IPS DF 4.7 (cell line): Measurements from ENCODE around the gene EMX2.

Experiments
- DNase-seq: peaks from one replicate; pipeline ENCODE4 v3.0.0-alpha.2; 2013; ENCODE audit warnings: low spot score; ENCODE audit errors: extremely low read depth

EMX2 gene

DNA sequence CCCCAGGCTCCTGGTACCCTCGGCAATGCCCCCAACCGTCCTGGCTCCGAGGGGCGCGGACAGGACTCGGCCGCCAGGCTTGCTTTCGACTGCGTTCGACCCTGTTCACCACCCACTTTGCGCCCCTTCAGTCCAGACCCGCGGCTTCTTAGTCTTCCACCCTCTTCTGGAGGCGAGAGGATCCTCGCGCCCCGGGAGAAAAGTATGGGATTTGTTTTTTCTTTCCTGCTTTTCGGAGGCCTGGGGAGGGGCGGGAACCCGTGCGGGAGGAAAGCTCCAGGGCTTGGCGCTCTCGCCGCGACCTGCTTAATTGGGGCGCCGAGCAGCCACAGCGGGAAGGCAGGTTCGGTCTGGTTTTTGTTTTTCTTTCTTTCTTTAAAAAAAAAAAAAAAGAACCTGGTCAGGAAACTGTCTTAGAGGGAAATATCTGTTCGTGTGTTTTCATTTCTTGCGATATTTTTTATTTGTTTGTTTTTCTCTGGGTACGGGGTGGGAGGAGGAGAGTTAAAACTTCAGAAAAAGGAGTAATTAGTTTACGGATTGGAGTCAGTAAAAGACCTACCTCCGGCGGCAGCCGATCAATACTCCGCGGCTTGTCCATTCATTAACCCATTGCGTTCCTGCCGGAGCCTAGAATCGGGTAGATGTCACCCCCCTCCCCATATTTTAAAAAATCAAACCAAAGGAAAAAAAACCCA is 1.6 kb downstream of the EMX2 start:
- no peak for DNase-seq

DNA sequence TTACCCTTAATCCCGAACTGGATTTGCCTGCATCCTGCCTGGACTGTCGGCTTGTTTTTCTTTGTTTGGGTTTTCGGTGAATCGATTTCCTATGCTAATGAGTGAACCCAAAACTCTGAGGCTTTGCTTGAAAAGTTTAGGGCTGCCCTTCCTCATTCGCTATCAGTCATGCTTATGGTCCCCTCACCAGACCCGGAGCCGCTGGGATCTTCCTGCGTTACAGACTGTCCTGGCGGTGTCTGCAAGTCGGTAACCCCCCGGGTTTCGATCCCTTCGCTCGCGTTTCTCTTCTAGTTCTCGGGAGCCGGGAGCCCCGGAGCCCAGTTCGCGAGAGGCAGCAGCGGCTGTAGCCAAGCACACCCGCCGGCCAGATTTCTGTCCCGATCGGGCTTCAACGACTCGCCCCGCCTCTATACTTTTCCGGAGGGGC is 2.2 kb downstream of the EMX2 start:
- no peak for DNase-seq

DNA sequence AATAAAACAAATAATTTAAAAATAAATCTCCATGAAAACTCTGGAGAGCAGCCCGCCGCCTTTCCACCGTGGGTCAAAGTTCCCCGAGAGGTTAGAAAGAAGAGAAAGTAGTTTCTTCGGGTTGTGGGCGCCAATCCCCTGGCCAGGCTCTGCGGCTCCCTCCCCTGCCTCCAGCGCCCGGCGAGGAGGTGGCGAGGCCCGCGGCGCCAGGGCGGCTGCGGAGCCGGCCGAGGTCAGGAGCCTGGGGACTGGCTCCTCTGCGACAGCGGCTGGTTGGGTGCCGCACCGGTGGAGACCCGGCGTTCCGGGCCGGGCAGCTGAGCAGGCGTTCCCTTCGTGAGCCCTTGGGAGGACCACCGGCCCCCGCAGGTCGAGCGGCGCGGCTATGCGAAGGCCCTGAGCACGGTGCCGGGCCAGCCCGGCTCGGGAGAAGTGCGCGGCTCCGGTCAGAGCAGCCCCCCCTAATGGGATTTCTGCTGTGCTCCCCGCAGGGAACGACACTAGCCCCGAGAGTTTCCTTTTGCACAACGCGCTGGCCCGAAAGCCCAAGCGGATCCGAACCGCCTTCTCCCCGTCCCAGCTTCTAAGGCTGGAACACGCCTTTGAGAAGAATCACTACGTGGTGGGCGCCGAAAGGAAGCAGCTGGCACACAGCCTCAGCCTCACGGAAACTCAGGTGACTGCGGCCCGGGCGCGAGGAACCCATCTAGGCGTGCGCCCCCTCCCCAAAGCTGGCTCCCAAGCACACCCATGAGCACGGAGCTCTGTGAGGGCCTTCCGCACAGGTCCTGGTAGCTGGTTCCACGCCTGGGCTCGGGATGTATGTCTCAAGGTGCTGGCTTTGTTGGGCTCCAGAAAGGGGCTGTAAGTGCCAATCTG is 2.8 kb downstream of the EMX2 start:
- no peak for DNase-seq

DNA sequence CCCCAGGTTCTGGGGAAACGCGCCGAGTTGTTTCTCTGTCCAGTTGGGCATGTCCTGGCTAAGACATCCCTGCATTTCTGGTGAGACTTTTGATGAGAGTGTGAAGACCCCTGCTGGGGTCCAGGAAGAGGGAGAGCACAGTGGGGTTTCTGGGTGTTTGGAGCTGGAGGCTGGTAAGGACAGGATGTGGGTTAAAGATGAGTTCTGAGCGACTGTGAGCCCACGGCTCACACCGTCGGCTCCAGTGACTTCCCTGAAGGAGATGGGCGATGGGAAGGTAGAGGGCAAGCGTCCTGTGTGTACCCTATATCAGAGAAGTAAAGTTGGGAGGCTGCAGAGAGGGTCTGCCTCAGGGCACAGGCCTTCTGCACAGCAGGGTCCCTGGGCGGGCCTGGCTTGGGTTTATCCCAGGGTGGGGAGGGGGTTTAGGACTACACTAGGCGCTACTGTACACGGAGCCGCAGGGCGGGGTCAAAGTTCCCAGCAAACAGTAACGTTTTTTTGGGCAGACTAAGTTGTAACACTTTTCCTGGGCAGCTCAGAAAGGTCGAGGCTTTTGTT is 3.6 kb downstream of the EMX2 start:
- no peak for DNase-seq

DNA sequence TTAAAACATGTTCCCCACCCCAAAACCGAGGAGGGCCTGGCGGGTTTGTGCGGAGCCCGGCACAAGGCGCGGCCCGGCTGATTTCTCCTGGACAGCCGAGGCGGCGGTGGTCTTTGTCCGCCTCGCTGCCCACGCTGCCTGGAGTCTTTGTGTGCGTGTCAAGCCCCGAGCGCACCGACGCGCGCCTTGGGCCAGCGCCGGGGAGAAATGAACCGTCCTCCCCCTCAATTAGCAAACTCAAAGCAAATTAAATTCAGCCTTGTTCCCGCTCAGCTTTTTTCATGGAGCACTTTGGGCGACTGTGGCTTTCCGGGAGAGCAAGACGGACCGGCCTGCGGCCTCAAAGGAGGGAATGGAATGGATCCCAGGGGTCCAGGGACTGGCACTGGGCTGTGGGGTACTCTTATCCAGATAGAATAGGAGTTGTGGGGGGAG is 4.1 kb downstream of the EMX2 start:
- no peak for DNase-seq

DNA sequence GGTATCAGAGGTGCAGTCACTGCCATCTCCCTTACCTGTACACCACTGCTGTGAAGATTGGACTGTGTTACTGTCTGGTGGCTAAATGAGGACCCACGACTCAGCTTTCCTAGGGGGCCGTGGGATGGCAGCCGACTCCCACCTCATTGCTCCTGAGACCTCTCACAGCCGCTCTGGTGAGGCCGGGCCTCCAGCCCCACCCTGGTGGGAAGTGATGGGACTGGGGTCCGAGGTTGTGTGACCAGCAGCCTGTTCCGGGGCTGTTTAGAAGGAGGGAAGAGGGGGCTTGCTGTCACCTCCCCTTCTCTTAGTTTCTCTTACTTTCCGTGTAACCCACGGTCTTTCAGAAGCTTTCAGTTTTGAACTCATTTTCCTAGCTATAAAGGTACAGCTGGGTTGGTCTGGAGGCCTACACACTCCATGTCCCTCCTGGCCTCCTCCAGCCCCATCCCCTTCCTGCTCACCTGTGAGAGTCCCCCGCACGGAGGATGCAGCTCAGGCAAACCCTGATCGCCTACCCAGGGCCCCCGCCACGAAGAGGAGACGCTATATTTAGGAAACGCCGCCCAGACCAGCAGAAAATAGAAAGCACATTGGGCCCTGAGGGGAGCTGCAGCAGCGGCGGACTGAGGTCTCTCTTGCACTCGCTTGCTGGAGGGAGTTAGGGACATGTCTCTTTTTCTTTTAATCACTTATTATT is 4.6 kb downstream of the EMX2 start:
- DNase-seq: no peak

DNA sequence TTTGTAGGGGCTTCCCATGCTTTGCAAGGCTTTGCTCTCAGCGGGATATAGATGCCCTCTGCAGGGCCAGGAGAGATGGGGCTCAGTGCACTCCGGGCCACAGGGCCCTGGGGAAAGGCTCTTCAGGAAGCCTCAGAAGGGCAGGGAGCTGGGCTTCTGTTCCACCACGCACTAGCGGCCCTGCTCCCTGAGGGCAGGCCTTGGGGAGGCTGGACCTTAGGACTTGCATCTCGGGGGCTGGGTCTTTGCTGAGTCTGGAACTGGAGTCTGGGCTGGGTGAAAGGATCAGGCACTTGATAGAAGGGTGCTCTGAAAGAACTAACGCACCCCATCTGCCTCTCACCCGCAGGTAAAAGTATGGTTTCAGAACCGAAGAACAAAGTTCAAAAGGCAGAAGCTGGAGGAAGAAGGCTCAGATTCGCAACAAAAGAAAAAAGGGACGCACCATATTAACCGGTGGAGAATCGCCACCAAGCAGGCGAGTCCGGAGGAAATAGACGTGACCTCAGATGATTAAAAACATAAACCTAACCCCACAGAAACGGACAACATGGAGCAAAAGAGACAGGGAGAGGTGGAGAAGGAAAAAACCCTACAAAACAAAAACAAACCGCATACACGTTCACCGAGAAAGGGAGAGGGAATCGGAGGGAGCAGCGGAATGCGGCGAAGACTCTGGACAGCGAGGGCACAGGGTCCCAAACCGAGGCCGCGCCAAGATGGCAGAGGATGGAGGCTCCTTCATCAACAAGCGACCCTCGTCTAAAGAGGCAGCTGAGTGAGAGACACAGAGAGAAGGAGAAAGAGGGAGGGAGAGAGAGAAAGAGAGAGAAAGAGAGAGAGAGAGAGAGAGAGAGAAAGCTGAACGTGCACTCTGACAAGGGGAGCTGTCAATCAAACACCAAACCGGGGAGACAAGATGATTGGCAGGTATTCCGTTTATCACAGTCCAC is 5.4 kb downstream of the EMX2 start:
- no peak for DNase-seq

DNA sequence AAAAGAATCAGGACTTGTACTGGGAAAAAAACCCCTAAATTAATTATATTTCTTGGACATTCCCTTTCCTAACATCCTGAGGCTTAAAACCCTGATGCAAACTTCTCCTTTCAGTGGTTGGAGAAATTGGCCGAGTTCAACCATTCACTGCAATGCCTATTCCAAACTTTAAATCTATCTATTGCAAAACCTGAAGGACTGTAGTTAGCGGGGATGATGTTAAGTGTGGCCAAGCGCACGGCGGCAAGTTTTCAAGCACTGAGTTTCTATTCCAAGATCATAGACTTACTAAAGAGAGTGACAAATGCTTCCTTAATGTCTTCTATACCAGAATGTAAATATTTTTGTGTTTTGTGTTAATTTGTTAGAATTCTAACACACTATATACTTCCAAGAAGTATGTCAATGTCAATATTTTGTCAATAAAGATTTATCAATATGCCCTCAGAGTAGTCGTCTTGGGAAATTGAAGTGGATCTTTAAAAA is 6.6 kb downstream of the EMX2 start:
- DNase-seq: no peak

DNA sequence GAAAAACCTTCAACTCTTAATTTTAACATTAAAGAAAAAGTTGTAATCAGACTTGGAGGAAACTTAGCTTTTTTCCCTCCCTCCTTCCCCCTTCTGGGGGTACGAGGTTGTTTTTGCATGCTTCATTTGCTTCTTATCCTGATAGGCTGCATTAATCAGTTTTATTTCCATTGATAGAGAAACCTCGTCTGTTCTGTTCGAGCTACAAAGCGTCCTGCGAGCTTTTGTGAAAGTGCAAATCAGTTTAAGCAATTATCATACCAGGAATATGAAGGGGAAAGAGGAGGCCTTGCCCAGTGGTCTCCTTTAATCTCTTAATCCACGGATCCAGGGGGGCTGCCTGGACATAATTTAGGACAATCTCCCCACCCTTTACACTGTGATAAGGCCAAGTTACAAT is 7.5 kb downstream of the EMX2 start:
- DNase-seq: no peak

DNA sequence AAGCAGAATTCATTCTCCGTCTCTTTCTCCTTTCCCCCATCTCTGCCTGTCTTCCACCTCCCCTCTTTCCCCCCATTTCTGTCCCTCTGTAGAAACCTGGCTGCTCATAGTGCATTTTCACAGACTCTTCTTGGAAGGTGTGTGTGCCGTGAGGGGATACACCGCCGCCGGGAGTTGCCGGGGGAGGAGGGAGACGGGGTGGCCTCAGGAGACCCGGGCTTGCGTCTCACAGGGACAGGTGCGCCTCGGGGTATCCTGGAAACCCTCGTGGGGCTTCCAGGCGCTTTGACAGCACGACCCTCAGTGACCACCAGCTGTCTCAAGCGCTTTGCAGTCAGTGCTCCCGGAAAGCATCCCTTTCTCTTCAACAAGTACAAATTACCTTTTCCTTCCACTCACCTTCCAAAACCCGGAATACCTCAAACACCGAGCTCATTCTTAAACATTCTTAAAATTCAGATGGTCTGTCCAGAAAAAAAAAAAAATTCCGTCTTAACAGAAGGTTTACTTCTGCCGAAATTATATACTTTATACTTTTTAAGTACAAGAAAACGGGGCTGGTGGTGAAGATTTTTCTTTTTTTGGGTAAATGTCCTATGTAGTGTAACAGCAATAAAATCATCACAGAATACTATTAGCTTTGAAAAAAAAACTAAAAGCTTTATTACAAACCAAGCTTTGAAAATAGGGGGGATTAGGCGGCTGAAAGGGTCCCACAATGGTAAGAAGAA is 8.2 kb downstream of the EMX2 start:
- no peak for DNase-seq

DNA sequence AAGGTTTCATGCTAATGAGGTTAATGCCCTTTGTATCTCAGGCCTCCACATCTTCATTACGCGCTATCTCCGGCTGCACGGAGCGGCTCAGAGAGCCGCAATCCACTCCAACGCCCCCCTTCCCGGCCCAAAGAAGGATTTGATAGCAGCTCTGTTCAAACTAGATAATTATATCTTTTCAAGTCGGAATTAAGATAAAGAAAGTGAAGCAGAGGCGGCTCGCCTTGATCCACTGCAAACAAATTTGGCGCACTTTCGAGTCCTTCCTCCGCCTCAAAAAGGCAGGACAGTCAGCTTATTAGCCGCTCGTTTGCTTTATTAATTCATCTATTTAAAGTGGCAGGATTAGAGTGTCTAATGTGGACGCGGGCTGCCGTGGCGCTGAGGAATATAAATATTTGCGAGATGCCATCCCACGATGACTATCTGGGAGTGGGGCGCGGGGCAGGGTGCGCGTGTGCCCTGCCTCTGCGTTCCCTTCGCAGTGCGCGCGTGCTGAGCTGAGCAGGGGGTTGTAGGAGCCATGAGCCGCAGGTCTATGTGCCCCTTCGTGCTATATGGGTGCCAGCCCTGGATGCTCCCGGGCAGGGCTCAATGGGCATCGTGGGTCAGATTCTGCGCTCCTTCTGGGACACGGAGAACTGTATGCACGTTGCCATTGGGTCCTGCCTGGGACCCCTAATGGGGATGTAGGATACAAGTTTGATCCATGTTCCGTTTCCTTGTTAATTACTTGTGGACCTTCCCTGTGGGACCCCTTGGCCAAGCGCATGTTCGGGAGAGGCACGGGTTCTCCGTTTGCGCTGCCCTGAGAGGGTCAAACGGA is 9.0 kb downstream of the EMX2 start:
- DNase-seq: no peak

DNA sequence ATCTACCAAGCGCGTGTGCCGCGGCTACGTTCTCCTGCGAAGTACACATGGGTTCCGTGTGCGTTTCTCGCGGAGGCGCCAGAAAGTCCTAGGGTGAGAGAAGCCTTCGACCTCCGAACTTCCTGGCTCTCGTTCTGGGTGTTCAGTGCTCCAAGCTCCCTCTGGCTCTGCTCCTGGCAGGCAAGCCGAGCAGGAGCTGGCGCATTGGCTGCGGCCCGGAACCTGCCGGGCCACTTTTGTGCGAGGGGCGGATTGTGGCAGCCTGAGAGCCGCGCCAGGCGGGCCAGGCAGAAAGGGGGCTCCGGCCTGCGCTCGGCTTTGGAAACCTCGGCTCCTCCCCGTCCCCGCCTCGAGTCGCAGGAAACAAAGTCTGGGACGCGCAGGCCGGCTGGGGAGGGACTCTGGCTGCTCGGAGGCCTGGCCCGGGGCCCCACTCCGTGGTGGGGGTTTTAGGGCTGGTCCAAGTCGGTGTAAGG is 9.6 kb downstream of the EMX2 start:
- no peak for DNase-seq

DNA sequence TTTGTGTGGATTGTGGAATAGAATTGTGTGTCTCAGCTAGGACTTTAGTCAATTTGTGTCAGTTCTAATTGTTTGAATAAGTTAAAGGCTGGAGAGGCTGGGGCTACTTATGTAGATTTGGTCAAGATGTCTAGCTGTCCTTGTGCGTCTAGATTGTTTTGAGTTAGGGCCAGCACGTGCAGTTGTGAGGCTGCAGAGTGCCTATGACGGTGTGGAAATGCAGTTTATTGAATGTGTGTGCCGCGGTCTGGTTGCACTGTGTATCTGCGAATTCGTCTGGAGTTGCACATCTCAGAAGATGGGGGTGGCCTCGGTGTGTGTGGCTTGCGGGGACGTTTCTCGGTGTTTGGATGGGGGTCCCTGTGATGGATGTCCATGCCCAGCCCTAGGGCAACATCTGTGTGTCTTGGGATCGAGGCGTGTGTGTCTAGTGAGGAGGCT is 10.2 kb downstream of the EMX2 start:
- no peak for DNase-seq

DNA sequence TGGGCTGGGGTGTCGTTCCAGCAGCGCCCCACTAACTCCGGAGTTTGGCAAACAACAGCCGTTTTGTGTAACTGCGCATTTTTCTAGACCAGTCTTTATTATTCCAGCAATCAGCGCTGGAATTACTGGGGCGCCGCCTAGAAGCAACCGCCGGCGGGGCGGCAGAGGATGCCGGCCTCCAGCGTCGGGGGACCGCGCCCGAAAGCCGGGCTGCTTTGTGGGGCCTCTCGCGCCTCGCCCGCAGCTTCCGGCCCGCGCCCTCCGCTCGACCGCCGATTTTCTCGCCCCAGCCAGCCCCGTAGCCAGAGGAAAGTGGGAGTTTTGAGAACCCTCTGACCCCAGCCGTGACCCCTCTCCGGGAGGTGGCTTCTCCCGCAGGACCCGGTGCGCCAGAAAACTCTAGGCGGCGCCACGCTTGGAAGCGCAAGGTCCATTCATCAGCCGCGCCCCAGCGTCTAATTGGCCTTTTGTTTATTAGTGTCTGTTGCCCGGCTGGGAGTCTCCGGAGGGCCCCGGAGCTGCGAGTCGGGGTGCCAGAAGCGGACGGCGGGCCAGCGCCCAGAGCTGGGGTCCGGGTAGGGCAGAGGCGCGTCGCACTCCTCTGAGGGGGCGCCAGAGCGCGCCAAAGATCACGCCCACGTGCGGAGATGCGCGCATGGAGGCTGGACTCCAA is 10.7 kb downstream of the EMX2 start:
- DNase-seq: no peak

DNA sequence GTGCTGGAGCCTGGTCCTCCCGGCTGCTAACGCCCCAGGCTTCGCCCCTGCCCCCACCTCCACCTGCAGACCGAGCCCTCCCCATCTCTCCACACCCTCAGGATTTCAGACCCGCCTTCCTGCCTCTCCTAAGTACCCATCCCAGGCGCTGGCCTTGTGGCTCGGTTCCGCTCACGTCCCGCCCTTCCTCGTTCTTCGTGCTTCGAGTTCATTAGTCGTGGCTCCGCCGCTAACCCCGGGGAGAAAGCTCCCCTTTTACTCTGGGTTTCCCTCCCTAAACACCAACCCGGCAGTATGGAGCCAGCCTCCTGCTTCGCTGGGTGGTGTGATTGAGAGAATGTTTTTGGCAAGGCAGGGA is 11.2 kb downstream of the EMX2 start:
- no peak for DNase-seq

DNA sequence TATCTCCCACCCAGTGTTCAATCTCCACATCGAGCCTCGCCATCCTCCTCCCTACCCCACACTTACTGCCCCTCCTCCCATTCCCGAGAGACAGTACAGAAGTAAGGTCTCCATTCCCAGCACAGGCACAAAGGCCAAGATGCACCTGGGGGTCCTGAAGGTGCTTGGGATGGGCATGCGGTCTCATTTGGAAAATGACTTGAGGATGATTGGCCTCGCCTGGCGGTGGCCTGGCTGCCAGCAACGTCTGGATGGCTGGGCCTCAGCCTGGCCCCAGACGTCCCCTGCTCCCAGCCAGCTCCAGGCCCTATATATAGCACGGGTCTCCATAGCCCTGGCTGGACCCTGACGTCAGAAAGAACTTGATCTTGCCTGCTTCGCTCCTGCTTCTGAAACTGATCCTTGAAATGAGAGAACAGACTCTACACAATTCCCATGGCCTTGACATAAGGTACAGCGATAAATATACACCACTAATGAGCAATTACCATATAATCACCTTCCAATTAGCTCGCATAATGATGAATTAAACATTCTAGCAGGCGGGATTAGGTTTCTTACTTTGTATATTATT is 11.8 kb downstream of the EMX2 start:
- no peak for DNase-seq

DNA sequence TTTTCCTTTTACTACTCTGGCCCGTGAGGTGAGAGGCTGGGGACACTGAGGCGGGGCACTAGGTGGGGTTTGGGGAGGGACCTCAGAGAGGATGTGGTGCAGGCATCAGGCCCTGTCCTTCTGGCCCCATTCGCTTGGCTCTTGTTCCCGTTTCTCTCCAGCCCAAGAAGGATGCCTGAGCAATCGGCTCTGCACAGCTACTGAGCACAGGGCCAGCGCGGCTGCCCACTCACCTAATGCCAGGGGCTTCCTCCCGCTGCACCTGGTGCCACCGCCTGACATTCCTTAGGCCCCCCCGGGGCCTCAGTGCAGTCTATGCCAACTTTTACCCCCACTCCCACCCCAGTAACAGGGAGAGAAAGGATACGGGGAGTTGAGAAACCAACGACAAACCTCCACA is 12.5 kb downstream of the EMX2 start:
- no peak for DNase-seq

DNA sequence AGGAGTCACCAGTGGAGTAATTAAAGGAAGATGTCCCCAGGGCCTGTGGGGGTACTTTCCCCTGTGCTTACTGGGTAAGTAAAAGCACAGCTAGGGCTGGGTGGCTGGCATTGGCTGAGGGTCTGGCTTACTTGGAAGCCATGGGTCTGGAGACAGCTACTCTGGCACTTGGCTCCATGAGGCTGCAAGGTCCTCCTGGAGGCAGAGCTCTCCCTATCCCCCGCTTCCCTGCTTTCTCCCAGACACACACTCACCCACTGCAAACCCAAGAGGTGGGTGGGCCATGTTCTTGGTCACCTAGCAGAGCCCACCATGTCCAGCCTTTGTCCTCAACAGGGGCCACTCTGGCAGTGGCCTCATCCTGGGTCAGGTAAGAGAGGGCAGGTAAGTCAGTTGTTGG is 13.3 kb downstream of the EMX2 start:
- no peak for DNase-seq
